ENCODE results near the gene BRSK1.
A peak's percentile ranks its signal among the peaks of the same experiment; 100 is the strongest.

Gene BRSK1

DNA sequence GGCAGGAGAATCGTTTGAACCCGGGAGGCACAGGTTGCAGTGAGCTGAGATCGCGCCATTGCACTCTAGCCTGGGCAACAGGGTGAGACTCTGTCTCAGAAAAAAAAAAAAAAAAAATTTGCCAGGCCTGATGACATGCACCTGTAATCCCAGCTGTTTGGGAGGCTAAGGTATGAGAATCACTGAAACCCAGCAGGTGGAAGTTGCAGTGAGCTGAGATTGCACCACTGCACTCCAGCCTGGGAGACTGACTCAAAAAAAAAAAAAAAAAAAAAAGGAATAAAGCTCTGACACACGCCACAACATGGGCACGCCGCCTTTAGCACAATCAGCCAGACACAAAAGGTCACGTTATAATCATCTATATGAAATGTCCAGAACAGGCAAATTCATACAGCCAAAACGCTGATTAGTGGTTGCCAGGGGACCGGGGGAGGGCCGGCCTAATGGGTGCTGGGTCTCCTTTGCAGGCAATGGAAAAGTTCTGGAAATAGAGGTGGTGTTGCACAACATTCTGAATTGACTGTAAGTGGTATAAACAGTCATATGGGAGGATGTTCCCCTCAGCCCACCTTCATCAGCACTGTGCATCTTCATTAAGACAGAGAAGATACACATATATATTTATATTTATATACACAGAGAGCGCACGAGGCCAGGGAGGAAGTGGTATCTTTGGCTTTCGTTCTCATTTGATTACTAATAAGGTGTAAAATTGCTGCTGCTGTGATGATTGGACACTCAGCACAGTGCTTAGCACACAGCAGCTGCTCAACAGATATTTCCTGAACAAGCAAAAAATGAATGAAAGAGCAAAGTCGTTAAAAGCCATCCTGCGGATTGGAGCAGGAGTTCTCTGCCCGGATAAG, 7.7 kb upstream of the BRSK1 start:
- DNase-seq, result peak; percentile 48

DNA sequence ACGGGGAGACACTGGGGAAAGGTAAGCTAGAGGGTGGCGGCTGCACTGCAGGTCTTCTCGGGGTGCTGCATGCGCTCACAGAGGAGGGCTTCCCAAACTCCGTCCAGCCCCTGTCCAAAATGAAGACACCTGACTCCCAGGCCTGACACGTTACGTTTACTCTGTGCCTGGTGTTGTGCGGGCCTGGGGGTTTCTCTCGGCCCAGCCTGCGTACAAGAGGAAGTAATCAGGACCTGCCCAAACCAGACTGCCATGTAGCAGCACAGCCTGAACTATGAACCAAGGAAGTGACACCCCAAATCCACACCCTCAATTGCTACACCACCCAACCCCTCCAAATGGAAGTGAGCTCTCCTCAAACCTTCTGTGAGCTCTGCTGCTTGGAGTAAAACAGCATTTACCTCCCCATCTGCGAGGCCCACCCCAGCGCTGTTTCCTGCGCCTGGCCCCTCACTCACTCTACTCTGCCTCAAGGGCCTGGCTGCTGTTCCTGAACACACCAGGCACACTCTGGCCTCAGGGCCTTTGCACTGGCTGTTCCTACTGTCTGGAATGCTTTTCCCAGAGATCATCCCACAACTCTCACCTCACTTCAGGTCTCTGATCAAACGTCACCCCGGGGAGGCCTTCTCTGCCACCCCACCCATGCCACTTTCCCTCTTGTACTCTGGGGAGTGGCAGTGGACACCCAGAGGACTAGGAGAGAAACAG, 6.9 kb upstream of the BRSK1 start:
- no peak for DNase-seq

DNA sequence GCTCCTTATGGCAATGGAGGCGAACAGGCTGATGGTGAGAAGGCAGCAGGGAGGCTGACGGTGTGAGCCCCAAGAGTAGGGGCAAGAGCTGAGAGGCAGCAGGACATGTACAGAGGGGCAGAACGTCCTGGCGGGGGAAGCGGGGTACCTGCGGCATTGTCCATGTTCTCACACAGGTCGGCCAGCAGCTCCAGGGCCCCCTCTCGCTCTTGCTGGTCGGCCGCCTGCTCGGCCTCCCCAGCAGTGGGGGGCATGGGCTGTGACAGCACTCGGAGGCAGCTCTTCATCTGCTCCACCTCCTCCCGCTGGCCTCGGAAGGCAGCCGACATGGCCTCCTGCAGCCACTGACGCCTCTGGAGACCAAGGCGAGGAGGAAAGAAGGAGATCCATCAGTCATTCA, 6.3 kb upstream of the BRSK1 start:
- DNase-seq, result no peak

DNA sequence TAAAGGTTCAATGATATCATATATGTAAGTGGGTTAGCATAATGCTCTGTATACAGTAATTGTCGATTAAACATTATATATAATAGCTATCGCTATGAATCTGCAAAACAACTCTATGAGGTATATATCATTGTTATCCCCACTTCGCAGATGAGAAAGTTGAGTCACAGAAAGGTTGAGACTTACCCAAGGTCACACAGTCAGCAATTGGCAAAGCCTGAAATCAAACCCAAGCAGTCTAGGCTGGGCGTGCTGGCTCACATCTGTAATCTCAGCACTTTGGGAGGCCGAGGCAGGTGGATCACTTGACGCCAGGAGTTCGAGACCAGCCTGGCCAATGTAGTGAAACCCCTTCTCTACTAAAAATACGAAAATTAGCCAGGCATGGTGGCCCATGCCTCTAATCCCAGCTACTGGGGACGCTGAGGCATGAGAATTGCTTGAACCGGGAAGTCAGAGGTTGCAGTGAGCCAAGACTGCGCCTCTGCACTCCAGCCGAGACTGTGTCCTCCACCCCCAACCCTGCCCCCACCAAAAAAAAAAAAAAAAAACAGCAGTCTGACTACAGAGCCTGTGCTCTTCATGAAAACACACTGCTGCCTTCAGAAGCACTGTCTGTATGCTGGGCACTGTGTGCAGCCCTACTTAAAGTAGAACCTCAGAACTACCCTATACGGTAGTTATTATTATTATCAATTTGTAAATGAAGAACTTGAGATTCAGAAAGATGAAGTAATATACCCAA, 5.2 kb upstream of the BRSK1 start:
- no peak for DNase-seq

DNA sequence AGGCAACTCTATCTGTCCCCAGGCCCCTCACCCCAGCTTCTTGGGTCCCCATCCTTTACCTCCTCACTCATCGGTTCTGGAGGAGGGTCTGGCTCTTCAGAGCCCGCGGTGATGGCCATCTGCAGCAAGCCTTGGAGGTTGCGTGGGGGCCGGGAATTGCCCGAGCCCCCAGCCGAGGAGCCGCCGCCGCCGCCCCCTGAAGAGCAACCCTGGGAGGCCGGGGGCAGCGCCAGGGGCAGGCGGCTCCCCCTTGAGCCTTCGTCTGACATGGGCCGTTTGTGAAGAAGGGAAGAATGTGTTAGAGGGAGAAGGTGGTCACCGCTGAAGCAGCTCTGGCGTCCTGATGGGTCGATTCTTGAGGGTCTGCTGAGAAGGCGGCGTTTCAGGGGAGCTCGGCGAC, 4.5 kb upstream of the BRSK1 start:
- no peak for DNase-seq

DNA sequence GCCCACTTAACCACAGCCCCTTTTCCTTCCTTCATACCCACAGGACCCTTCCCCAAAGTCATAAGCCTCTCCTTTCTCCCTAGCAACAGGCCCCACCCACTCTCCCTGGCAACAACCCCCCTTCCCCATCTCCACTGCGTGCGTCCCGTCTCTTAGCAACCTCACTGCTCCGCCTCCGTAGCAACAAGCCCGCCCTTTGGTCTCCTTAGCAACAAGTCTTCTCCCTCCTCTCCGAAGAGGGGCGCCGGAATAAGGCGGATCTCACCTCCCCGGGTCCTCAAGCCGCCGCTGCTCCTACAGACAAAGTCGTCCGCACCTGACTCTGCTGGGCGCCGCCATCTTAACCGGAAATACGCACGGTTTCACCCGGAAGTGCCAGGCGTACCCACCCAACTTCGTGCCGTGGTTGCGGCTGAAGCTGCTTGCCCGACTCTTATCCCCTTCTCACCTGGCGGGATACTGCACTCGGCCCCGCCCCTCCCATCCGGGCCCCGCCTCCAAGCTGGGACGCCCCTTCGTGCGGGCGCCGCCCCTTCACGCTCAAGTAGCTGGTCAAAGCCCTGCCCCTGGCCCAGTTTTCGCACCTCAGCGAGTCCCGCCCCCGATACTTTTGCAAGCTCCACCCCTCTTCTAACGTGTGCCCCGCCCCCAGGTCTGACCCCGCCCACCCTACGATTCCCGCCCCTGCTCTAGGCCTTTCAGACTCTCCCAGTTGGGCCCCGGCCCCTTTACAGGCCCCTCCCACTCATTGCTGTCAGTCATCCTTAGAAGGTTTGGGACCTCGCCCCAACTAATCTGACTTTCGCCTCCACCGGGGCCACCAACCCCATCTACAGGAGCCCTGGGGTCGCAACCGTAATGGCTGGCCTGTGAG, 3.8 kb upstream of the BRSK1 start, which contains the start of gene HSPBP1:
Gene HSPBP1 (minus strand): TSS at position 341 of the 874 bp plus-strand sequence. CDS start 502 bp downstream, outside the sequence.
- peak; percentile 98 for DNase-seq

DNA sequence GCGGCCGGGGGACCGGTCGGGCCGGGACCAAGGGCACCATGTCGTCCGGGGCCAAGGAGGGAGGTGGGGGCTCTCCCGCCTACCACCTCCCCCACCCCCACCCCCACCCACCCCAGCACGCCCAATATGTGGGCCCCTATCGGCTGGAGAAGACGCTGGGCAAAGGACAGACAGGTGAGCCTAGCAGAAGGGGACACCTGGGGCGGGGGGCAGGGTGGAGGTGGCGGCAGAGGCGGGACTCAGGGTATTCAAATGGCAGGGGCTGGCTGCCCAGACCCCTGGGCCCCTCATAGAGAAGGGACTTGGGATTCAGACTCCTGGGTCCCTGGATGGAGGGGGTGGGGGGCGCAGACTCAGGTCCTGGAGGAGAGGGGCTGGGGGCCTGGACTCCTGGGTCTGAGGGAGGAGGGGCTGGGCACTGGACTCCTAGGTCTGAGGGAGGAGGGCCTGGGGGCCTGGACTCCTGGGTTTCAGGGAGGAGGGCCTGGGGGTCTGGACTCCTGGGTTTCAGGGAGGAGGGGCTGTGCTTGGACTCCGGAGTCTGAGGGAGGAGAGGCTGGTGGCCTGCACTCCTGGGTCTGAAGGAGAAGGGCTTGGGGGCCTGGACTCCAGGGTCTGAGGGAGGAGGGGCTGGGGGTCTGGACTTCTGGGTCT, 735 bp downstream of the BRSK1 start:
- no peak for DNase-seq

DNA sequence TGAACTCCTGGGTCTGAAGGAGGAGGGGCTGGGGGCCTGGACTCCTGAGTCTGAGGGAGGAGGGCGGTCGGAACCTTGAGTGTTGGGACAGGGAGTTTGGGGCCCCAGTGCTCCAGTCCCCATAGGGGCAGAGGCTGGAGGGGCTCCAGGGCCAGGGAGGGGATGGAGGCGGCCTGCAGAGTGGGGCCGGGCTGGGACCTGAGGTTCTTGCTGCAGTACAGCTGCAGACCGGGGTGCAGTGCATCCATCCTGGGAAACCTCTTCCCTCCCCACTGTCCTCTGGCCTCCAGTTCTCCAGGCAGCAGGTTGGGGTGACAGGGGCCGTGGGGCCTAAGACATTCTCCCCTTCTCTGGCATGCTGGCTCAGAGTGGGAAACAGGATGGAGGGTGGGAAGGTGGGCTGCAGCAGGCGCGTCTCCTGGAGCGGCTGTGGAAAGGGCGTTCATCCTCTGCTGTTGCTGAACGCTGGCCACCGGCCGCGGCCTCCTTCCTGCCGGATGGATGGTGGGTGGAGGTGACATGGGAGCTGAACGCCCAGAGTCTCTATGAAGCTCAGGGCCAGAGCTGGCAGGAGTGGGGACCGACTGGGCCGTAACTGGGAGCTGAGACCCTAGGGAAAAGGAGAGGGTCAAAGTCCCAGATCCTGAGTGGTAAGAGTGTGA, 1.6 kb downstream of the BRSK1 start:
- no peak for DNase-seq

DNA sequence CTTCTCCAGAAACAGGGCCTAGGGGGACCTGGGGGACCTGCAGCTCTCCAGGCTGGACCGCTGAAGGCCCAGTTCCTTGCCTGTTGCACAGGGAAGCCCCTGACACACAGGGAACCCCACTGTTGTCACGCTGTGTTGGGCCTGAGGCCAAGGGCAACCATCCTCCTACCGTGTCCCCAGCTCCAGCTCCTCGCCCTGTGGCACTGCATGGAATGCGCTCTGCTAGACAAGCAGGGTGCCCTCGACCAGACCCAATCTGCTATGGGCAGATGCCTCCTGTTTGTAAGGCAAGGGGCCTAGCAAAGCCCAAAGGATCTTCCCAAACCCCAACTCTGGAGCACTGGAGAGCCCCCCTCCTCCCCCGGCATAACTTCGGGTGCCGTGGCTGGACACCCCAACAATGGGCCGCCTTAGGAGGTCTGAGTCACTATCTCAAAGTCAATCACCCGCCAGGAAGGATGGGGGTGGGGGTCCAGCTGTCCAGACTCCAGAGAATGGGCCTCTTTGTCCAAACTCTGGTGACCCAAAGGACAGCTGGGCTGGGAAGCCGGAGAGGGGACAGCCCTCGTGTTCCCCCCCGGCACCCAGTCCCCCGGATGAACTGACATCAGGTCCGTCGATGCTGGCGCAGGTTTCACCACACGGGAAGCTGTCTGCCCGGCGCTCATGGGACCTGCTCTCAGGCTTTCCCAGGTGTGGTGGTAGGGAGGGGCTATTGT, 3.7 kb downstream of the BRSK1 start:
- no peak for DNase-seq

DNA sequence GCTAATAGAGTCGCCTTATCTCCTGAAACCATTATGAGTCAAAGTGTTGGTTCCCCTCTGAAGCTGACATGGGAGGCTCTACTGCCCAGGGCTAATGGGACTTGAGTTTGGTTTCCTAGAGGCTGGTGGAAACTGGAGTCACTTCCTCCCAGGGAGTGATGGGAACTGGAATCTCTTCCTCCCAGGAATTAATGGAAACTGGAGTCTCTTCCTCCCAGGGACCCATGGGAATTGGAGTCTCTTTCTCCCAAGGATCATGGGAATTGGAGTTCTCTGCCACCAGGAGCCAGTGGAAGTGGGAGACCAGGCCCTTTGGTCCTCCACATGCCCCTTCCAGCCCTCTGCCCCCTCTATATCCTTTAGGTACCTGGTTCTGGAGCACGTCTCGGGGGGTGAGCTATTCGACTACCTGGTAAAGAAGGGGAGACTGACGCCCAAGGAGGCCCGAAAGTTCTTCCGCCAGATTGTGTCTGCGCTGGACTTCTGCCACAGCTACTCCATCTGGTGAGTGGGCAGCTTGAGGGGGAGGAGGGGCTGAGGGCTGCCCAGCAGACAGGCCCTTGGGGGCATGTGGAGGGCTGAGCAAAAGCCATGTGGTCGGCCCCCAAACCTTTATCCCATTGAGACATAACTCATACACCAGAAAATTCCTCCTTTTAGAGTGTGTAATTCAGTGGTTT, 5.5 kb downstream of the BRSK1 start:
- no peak for DNase-seq

DNA sequence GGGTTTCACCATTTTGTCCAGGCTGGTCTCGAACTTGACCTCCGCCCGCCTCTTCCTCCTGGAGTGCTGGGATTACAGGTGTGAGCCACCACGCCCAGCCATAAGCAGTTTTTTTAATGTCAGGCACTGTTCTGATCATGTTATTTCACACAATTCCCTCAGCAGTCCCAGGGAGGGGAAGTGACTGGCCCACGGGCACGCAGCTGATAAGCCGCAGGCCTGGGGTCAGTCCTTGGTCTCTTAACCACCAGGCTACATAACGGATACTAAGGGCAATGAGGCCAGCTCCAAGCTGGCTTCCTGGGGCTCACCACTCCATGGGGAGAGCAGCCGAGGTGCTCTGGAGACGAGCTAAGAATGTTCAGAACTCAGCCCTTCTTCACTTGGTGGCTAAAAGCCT, 13.5 kb downstream of the BRSK1 start:
- DNase-seq, result no peak

DNA sequence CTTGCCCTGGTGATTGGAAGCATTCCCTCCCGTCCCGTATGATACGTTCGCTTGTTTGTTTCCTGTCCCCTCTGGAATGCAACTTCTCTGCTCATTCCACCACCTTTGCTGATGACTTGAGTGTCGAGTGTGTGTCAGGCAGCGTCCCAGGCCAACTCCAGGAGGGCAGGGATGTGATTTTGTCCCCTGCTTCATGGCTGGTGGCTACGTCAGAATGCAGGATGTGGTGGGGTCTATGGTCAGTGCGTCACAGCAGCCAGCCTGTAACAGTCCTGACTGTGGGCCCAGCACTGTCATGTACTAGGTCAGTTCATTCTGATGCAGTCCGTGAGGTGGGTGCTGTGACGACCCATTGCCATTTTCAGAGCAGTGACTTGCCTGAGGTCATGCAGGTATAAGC, 16.2 kb downstream of the BRSK1 start:
- no peak for DNase-seq

DNA sequence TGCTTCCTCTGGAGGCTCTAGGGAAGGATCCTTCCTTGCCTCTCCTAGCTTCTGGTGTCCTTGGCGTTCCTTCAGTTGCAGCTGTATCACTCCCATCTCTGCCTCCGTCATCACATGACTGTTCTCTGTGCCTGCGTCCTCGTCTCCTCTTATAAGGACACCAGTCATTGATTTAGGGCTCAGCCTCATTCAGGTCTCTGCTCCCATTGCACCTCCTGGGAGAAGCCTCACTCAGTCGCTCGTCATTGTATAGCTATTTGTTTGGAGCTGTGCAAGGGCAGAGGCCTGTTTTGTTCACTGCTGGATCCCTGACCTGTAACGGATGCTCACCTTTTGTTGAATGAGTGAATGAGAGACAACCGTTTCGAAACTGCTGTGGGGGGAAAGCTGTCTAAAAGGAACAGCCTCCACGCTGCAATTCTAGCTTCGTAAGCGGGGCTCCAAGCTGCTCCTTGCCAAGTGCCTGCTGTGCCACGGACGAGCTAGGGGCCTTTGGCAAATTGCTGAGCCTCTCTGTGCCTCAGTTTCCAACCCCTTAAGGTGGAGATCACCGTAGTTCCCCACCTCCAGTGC, 17.2 kb downstream of the BRSK1 start:
- DNase-seq, result no peak

DNA sequence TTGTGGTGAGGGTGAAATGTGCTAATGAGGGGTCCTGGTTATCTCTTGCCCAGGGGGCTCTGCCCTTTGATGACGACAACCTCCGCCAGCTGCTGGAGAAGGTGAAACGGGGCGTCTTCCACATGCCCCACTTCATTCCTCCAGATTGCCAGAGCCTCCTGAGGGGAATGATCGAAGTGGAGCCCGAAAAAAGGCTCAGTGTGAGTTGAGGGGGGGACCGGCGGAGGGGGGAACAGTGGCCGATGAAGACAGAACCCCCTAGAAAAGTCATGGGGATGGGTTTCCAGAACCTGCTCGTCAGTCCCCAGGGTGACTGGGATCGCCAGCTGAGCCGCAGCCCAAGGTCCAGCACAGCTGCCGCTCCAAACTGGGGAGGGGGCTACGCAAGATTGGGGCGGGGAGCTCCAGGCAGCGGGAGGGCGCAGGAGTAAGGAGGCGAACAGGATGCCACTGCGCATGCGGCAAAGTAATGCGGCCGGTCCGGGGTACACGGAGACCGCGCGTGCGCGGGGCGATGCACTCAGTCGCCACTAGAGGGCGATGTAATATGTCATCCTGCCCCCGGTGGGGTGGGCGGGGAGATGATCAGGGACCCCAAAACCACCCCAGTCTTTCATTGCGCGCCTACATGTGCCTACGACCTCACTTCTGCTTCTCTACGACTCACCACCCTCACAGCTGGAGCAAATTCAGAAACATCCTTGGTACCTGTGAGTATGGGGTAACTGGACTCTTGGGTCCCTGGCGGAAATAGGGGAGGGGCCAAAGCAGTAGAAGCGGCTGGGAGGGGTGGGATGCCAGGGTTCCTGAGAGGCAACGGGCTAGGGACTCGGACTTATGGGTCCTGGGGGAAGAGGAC, 17.9 kb downstream of the BRSK1 start:
- peak; percentile 96 for DNase-seq

DNA sequence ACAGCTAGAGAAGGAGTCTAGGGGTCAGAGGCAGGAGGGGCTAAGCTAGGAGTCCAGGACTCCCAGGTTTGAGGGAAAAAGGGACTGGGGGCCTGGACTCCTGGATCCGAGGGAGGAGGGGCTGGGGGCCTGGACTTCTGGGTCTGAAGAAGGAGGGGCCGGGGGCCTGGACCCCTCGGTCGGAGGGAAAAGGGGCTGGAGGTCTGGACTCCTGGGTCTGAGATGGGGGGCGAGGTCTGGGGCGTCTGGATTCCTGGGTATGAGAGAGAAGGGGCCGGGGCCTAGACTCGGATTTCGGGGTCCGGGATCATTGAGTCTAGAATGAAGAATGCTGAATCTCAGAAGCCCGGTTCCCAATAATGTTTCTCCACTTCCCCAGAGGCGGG, 18.5 kb downstream of the BRSK1 start:
- no peak for DNase-seq

DNA sequence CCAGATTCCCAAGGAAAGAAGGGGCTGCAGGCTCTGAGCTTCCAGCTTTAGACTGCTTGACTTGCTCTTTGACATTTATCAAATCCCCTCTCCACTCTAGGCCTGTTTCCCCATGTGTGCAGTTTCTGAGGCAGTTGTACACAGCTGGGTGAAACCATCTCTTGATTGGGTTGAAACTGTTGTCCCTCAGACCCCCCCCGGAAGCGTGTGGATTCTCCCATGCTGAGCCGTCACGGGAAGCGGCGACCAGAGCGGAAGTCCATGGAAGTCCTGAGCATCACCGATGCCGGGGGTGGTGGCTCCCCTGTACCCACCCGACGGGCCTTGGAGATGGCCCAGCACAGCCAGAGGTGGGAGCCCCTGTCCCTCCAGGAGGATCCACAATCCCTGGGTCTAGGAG, 19.7 kb downstream of the BRSK1 start:
- no peak for DNase-seq

DNA sequence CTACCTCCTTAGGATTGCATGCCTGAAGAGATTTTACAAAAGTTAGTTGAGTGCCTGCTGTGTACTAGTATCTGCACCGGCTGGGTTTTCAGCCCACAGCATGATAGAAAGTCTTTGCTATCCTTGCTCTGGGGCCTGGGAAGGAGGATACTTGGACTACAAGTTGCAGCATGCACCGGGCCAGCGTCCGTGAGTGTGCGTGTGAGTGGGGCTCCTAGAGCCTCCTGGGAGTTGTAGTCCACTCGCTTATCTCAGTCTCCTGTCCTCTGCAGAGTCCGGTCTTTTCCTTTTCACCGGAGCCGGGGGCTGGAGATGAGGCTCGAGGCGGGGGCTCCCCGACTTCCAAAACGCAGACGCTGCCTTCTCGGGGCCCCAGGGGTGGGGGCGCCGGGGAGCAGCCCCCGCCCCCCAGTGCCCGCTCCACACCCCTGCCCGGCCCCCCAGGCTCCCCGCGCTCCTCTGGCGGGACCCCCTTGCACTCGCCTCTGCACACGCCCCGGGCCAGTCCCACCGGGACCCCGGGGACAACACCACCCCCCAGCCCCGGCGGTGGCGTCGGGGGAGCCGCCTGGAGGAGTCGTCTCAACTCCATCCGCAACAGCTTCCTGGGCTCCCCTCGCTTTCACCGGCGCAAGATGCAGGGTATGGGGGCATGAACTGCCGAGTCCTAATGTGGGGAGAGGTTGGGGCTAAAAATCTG, 20.6 kb downstream of the BRSK1 start:
- DNase-seq, result peak; percentile 55

DNA sequence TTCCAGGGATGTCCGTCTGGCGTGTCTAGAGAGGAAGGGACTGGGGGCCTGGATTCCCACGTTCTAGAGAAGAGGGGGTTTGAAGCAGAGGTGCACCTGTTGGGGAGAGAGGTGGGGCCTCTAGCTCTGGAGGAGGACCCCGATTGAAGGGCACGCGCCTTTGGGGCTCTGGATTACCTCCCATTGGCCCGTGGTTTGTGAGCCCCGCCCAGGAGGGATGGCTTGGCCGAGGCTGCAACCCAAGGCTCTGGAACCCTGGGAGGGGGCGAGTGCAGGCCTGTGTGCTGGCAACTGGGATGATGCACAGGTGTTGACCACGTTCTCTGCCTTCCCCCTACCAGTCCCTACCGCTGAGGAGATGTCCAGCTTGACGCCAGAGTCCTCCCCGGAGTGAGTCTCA, 21.2 kb downstream of the BRSK1 start:
- DNase-seq, result no peak
